Myocyte (in vitro differentiated cells): ENCODE measurements around the gene TGM2. TPM values are rescaled to one million over a fixed set of nuclear protein-coding genes. Genes with fewer than 3 reads are reported as not detected.

ENCODE experiments used
- DNase-seq: peaks from one replicate; pipeline ENCODE4 v3.0.0-alpha.2; 2012; ENCODE audit warnings: low read depth
- total RNA-seq: library from RNA; depleted of rRNA; stranded (reverse); fragments of >200 nt; gene quantifications from 2 replicates; pipeline ENCODE4 v1.2.3, GENCODE V29; 2014

The TGM2 gene
- total RNA-seq, 1 donor from 2014 or later: 2.6 TPM

DNA sequence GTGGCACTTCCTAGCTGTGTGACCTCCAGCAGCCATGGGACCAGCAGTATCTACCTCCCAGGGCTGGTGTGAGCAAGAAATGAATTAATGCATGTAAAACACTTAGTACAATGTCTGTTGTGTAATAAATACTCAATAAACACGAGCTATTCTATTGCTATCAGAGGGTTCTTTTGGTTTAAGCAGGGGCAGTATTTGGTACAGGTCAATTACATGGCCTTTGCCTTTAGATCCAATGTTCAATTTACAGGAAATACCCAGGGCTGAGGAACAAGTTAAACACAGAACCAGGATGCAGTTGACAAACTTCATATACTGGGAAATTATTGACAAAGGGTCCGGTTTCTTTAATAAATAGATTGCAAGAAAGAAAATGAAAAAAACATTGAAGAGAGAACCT lies 2.9 kb downstream of the TGM2 start:
- no peak for DNase-seq

DNA sequence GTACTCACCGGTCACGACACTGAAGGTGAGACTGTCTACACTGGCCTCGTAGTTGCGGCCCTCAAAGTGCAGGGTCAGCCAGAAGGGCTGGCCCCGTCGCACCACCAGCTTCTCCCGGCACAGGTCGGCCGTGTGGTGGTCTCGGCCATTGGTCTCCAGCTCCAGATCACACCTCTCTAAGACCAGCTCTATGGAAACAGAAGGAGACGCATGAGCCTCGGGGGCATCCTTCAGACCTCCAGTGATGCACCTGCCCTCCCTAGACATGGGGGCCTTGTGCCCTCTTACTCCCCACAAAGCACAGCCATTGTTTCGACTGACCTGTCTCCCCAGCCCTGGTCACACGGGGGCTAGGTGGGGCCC lies 3.7 kb downstream of the TGM2 start:
- DNase-seq: no peak

DNA sequence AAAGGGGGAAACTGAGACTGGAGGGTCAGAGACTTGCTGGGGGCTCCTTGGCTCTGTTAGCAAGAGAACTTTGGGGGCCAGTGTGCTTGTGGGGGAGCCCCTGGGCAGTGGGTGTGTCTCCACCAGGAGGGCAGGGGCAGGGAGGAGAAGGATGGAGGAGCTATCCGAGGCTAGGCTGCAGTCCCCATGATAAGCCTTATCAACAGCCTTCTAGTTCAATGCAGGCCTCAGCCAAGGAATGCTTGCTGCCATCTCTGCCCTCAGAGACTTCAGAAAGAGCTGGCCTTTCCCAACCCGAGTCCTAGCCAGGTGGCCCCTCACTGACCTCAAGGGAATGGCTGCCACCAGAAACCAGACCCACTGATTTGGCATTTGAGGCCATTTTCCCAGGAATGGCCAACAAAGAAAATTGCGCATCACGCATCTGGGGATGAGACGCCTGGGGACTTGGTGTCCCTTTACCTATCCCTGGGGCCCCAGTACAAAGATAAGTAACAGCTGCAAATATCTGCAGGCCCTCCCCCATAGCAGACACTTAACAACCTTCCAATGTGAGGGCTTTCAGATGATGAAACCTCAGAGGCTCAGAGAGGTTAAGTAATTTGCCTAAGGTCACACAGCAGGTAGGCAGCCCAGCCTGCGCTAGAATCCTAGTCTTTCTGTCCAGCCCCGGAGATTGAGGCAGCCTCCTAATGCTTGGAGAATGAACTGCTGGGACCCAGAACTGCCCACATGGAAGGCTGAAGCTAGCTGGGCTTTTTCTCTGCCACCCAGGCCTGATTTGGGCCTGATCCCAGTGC lies 4.9 kb downstream of the TGM2 start:
- no peak for DNase-seq

DNA sequence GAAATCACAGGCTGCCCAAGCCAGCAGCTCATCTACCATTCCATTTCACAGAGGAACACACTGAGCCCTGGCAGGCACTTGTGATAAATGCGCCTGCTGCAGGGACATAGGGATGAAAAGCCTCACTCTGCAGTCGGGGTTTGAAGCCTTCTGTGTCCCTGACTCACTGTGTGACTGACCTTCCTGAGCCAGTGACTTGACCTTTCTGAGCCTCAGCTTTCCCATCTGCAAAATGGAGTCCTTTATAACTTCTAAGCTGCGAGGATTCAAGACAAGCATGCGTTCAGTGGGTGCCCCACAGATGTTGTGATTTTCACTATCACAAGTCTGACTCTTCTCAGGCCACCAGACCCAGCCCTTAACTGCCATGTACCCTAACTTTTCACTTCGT lies 5.5 kb downstream of the TGM2 start:
- no peak for DNase-seq

DNA sequence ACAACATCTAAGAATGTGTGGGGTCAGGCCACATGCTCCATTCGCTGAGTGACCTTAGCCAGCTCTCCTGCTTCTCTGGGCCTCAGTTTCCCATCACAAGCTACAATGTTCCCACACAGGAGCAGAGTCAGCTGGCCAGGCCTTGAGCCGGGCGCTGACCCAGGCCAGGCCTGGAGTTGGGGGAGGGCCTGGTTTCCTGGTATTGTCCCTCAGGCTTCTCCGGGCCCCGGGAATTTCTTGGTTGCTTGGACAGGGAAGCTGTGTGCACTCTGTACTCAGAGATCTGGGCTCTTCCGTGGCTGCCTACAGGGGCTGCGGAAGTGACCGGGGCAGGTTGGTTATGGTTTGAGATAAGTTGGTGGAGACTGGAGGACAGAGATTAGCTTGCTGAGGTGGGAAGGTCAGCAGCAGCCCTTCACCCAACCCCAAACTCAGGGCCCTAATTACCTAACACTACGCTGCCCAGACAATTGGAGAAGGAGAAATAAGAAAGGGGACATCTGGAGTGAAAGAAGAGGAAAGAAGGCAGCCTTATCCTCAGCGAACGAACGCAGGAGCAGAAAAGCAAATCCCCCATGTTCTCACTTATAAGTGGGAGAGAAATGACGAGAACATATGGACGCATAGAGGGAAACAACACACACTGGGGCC lies 6.2 kb downstream of the TGM2 start:
- DNase-seq: no peak

DNA sequence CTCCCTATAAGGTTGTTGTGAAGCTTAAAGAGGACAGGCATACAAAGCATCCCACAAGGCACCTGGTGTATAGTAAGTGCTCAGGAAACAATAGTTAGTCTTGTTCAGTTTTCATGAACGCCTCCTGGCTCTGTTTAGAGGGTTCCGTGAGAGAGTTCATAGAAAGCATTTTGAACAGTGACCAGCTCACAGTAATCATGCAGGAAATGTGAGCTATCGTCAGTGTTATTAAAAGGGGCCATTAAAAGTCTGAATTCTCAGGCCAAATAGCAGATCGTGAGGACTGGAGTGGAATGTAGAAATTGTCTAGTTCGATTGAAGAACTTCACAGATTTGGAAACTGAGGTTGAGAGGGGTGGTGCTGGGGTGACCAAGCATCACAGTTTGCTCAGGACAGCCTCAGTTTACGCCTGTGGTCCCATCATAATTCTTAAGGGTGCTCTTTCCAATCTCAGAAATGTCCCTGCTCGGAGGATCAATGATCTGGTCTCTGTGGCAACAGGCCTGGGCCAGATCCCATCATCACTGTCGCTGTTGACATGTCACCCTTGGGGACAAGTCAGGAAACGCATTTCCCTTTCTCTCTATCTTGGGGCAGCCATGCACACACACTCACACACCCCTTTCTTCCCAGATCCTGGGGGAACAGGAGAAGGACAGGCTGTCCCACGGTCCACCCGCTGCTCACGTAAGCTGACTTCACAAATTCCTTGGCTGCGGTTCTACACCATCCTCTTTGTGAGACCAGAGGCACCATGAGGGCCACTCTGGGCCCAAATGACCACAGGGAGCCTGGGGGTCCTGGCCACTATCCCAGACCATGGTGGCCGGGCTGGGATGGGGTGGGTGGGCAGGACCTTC lies 7.2 kb downstream of the TGM2 start:
- no peak for DNase-seq

DNA sequence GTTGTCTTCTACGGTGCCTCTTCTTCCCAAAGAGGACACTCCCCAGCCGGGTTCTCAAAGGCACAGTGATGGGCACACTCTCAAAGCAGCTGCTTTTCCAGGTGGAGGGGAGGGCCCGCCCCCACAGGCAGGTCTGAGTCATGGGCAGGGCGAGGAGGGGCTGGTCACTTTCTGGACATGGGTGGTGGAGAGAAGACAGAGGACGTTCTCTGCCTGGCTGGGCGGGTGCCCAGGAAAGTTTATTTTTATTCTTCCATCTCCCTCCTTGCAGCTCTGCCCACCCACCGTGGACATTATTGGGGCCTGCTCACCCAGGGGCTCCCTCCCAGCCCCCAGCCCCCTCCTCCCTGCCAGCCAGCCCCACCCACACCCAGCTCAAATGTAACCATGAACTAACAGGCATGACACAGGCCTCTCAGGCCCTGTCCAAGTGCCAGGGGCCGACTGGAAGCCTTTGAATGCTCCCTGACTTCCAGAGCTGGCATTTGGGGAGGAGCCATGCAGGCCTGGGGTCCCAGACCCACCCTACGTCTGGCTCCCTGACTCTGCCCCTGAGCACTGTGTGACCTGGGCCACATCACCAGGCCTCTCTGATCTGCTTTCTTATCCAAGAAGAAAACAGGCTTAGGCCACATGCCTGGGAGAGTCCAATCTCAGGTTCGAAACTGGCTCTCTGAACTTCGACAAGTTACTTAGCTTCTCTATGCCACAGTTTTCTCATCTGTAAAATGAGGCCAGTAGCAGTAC lies 8.0 kb downstream of the TGM2 start:
- no peak for DNase-seq

DNA sequence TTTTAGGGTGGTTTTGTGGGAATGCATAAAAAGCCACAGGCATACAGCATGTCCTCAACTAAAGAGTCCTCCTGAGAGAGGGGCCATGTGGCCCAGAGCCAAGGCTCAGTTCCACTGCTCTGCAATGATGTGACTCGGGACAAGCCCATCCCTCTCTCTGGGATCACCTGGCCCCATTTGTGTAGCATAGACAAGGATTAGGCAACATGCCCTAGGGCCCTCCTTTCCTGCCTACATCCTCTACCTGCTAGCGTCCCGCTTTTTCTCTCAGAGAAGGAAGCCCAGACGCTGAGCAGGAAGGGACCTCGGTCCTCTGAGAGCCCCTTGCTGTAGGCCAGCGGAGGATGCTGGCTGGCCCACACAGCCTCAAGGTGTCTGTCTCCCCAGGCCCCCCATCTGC lies 8.8 kb downstream of the TGM2 start:
- no peak for DNase-seq

DNA sequence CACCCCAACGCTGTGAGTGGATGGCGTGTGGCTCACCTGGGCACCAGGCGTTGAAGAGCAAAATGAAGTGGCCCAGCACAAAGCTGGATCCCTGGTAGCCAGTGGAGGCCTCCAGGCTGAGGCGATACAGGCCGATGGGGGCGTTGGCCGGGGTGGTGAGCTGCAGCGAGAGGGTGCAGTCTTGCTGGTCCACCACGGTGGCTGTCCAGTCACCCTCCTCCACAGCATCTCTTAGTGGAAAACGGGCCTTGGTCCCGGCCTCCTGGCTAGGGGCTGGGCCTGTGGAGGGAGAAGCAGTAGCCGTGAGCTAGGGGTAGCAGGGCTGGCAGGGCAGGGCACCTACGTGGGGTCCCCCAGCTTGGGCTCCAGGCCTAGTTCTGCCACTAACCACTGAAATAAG lies 9.3 kb downstream of the TGM2 start:
- no peak for DNase-seq

DNA sequence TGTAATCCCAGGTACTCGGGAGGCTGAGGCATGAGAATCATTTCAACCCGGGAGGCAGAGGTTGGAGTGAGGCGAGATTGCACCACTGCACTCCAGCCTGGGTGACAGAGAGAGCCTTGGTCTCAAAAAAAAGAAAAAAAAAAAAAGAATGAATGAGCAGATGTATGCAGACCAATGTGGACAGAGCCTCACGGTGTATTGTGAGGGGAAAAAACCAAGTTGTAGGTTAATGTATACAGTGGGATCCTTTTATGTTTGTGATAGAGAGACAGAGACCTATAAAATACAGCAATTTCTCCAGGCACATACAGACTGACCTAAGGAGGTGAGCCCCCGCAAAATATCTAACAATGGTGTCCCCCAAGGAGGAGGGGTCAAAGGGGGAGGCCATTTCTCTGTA lies 11.7 kb downstream of the TGM2 start:
- DNase-seq: no peak

DNA sequence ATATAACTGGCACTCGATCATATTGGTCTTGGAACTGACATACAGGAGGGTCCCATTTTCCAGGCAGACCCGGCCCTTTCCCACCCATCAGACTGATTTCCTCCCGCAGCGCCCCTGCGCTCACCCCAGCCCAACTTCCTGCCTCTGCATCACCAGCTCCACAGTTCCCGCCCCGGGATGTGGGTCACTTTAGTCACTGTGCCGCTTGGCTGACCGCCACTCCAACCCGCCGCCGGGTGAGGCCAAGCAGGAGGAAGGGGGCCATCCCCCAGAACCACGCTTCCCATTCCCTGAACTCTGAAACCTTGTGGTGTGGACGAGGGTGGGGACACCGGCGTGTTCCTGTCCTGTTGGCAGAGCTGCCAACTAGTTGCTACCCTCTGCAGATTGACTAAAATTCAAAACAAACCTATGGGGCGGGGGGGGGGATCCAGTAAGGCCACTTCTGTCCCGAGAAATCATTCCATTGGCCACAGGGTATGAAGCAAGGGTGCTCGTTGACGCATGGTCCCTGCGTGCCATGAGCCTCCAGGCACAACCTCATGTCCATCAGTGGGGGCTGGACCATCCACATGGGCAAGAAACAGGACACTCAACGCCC lies 12.3 kb downstream of the TGM2 start:
- no peak for DNase-seq

DNA sequence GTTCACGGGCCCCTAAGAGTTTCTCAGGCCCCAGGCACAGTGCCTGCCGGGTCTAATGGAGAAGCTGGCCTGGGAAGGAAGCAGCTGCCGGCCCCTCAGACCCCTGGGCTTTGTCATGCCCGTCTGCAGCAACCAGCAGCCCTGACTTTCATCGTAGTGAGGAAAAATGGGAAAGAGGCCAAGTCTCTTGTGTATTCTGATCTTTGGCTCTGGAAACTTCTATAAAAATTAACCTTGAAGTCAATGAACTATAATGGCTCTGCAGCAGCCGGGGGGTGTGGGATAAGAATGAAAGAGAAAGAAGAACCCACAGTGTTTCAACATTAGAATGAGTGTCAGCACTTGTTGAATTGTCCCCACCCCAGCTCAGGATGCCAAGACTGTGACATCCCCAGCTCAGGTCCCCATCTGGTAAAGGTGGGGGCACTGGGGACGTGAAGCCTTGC lies 12.9 kb downstream of the TGM2 start:
- DNase-seq: peak; percentile 44

DNA sequence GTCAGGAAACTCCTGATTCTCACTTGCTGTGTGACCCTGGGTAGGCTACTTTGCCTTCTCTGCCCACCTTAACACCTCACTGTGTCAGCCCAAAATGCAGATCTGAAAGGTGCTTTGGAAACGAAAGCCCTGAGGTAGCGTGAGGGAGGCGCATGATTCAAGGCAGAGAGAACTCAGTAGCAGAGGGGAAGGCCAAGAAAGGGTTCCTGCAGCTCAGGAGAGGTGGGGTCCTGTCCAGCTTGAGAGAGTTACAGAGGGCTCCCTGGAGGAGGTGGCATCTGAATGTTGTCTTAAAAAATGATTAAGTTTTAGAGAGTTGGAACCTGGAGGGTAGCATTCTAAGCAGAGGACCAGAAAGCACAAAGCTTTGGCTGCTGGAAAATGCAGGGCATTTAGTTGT lies 13.6 kb downstream of the TGM2 start:
- no peak for DNase-seq

DNA sequence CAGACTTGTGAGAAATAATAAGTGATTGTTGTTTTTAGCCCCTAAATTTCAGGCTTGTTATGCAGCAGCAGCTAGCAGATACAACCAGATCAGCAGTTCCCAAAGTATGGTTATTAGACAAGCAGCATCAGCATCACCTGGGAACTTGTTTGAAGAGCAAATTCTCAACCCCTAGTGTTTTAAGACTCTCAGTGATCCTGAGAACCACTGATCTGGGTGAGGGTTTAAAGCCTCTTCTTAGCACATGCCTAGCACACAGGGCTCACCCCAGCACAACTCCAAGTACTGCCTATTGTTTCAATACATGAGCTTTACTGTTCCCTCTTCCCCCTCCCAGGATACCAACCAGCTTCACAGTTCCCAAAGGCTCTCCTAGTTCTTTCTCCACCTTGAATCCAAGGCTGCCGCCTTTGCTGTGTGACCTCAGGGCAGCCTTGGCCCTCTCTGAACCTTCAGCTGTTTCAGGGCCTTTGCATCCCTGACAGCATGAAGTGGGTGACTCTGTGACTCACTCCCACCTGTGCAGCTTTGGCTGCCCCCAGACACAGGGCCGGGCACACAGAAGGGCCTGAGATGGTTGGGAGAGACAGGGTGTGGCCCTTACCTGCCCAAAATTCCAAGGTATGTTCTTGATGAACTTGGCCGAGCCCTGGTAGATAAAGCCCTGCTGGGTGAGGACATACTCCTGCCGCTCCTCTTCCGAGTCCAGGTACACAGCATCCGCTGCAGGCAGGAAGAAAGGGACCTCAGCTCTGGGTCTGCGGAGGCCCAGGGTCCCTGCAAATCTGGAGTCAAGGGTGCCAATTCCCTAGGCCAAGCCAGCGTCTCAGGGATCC lies 14.5 kb downstream of the TGM2 start:
- no peak for DNase-seq

DNA sequence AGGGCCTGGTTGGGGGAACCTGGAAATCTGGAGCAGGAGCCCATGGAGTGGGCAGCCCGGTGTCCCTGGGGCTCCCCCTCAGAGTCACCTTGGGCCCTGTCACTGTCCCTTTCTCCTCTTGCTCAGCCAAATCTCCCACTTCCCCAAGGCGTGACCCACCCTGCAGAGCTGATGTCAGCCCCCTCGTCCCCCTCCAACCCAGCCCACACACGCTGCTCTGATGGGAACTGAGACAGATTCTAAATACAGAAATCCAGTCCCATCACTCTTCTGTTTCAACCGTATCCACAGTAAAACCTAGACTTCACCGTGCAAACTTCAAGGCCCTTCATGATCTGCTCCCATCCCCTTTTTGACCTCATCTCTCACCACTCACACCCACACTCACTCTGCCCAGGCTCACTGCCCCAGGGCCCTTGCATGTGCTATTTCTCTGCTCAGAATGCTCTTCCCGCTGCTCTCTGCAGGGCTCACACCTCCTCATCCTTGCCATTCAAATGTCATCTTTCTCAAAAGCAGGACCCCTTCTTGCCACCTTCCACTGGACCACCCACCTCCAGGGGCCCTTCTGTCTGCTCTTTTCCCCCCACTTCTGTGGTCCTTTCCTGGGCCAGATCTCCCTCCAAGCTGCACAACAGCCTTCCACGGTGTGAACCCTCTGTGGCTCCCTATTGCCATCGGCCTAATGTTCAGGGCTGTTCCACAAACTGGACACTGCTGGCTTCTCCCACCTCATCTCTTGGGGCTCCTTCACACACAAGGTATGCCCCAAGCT lies 16.6 kb downstream of the TGM2 start:
- DNase-seq: no peak

DNA sequence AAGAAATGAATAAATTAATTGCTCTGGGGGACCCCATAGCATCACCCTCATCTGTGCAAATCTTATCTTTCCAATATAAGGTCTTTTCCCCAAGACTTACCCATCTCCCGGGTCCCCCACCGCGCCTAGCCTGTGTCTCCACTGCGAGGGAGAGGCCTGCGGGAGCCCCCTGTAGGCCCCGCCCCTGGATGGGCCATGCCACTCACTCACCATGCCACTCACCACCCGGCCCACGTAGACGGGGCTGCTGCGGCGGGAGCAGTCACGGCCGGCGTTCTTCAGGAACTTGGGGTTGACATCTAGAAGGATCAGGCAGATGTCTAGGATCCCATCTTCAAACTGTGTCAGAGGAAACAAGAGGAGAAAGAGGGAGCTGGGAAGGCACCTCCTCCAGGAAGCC lies 17.3 kb downstream of the TGM2 start:
- no peak for DNase-seq

DNA sequence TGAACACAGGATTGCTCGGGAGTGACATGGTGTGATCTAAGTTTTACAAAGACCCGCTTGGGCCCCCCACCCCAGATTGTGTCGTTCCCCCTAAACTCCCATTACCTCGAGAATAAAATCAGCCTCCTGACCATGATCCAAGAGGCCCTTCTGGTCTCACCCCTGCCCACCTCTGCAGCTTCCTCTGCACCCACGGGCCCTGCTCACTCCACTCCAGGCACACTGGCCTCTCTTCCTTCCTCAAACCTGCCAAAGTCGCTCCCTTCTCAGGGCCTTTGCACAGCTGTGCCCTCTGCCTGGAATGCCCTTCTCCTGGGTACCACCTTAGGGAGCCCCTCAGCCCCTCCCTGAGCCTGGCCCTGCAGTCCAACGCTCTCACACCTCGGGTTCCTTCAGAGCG lies 17.9 kb downstream of the TGM2 start:
- no peak for DNase-seq

DNA sequence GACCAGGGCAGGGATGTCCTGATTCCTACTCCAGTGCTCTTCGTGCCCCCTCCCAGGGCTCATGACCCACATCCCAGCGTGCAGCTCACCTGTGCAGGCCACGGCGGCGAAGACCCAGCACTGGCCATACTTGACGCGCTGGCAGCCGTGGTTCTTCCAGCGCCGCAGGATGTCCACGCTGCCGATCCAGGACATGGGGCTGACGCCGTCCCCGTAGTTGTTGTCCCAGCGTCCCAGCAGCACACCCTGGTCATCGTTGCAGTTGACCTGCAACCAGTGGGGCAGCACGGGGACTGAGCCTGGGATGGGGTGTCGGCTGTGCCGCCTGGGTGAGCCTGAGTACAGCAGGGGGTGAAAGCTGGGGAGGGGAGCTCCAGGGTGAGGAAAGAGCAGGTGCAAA lies 18.4 kb downstream of the TGM2 start:
- DNase-seq: no peak

DNA sequence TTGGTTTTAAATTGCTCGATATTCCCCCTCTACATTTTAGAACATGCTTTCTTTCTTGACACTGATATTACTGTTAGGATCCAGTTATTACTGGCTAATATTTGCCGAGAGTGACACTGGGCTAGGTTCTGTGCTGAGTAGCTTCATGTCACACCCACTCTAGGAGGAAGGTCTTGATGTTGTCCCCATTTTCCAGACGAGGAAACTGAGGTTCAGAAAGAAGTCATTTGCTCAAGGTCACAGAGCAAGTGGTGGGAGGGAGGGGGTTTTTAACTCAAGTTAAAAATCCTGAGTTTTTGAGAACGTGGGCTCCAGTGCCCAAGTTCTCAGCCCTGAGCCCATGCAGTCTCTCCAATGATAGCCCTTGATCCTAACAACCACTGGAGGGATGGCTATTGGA lies 18.9 kb downstream of the TGM2 start:
- DNase-seq: no peak
